Measurements from ENCODE around the gene CIB4.

- TF ChIP-seq REST (IDR thresholded peaks at IDR 0.05; ENCODE audit: low read depth), result no peak
- no peak for TF ChIP-seq EP300 (IDR thresholded peaks at IDR 0.05; ENCODE audit: borderline replicate concordance)
- no peak for TF ChIP-seq CREB1 (IDR thresholded peaks at IDR 0.05; ENCODE audit: low read depth)
- no peak for TF ChIP-seq EGR1 (IDR thresholded peaks at IDR 0.05)
- TF ChIP-seq TEAD4 (IDR thresholded peaks at IDR 0.05), result no peak
- no peak for TF ChIP-seq USF1 (IDR thresholded peaks at IDR 0.05)
- no peak for TF ChIP-seq RAD21 (IDR thresholded peaks at IDR 0.05; ENCODE audit: low read depth)
These were observed 106.1 kb downstream of the CIB4 start for GRCh38 chr2:26534865-26535662.
